Esophagus squamous epithelium (tissue), 4 donors: ENCODE results near the gene PLEKHS1.

ENCODE experiments used
- CTCF ChIP-seq, 6 experiments: fragments of 450-650 bp in 4 of 6; fragments of 200-600 bp in 2 of 6; sonication (generic) in 2 of 6; IDR thresholded peaks; one replicate each; pipeline ENCODE4 v1.5.1; 2016 to 2019; ENCODE audit warnings: antibody characterized with exemption in 6 of 6, mild to moderate bottlenecking in 4 of 6, moderate library complexity in 4 of 6
- POLR2A ChIP-seq, 4 donors: fragments of 450-650 bp; IDR thresholded peaks; one replicate each; pipeline ENCODE4 v1.6.1; 2017; ENCODE audit warnings: antibody characterized with exemption in 4 of 4, mild to moderate bottlenecking in 4 of 4, moderate library complexity in 3 of 4

- TF ChIP-seq CTCF (IDR thresholded peaks at IDR 0.05) (no peak), POLR2A (IDR thresholded peaks at IDR 0.05) (no peak)
Measured at GRCh38 chr10:113711142-113711541, 40.3 kb upstream of the PLEKHS1 start.
